Mesendoderm (in vitro differentiated cells): ENCODE data around the gene KRTCAP2.
"Not testable (repeated sequence)": the region's sequence is repeated elsewhere in the genome, so short reads cannot be mapped to it uniquely, and the experiment has no call there.

Experiments
- DNase-seq: peaks from one replicate; pipeline ENCODE4 v3.0.0; 2013
- H2AK5ac ChIP-seq: 2 replicates; pipeline ENCODE4 v1.6.1; 2013; ENCODE audit warnings: low read length, inconsistent platforms
- H2BK120ac ChIP-seq: 2 replicates; pipeline ENCODE4 v1.6.1; 2013; ENCODE audit warnings: low read depth, mild to moderate bottlenecking, low read length, moderate library complexity, mixed read lengths
- H2BK15ac ChIP-seq: replicated peaks from 2 replicates; pipeline ENCODE4 v1.6.1; 2013; ENCODE audit warnings: low read depth, mild to moderate bottlenecking, moderate library complexity
- H2BK5ac ChIP-seq: 2 replicates; pipeline ENCODE4 v1.6.1; 2013; ENCODE audit warnings: low read length, inconsistent platforms
- H3K18ac ChIP-seq: 2 replicates; pipeline ENCODE4 v1.6.1; 2013; ENCODE audit warnings: mild to moderate bottlenecking, low read length, mixed read lengths
- H3K23ac ChIP-seq: one replicate; pipeline ENCODE4 v1.6.1; 2013; ENCODE audit warnings: low read length
- H3K27ac ChIP-seq: 2 replicates; pipeline ENCODE4 v1.5.1; 2013; ENCODE audit warnings: low read depth, mild to moderate bottlenecking, inconsistent platforms, low read length, moderate library complexity
- H3K27me3 ChIP-seq: 2 replicates; pipeline ENCODE4 v1.6.1; 2013; ENCODE audit warnings: low read length, control low read depth, mild to moderate bottlenecking, inconsistent platforms; ENCODE audit not compliant: insufficient read depth, poor library complexity
- H3K36me3 ChIP-seq: 2 replicates; pipeline ENCODE4 v1.6.1; 2013; ENCODE audit warnings: low read length, inconsistent platforms; ENCODE audit not compliant: control insufficient read depth, insufficient read depth
- H3K4ac ChIP-seq: one replicate; pipeline ENCODE4 v1.6.1; 2013; ENCODE audit warnings: low read depth, mild to moderate bottlenecking, low read length, moderate library complexity
- H3K4me1 ChIP-seq: 2 replicates; pipeline ENCODE4 v1.6.1; 2013; ENCODE audit warnings: low read depth, low read length, inconsistent platforms; ENCODE audit not compliant: control insufficient read depth
- H3K4me2 ChIP-seq: 2 replicates; pipeline ENCODE4 v1.6.1; 2013; ENCODE audit warnings: low read length
- H3K4me3 ChIP-seq: 2 replicates; pipeline ENCODE4 v1.5.1; 2013; ENCODE audit warnings: mild to moderate bottlenecking, low read length
- H3K56ac ChIP-seq: one replicate; pipeline ENCODE4 v1.6.1; 2013; ENCODE audit warnings: low read length
- H3K79me1 ChIP-seq: 2 replicates; pipeline ENCODE4 v1.6.1; 2013; ENCODE audit warnings: low read length, inconsistent platforms
- H3K79me2 ChIP-seq: 2 replicates; pipeline ENCODE4 v1.6.1; 2013; ENCODE audit warnings: mild to moderate bottlenecking, low read length; ENCODE audit not compliant: control insufficient read depth, insufficient read depth
- H3K9ac ChIP-seq: 2 replicates; pipeline ENCODE4 v1.6.1; 2013; ENCODE audit warnings: low read length, inconsistent platforms
- H4K5ac ChIP-seq: one replicate; pipeline ENCODE4 v1.6.1; 2013; ENCODE audit warnings: low read length
- H4K8ac ChIP-seq: one replicate; pipeline ENCODE4 v1.6.1; 2013; ENCODE audit warnings: low read depth, mild to moderate bottlenecking, control low read depth, low read length, moderate library complexity
- WGBS: extraction: QIAGEN DNeasy Blood & Tissue Kit; methylation state at CpG from one replicate; pipeline ENCODE4 v1.1.7; 2013; ENCODE audit warnings: low lambda C conversion rate, missing lambda C conversion rate; ENCODE audit not compliant: insufficient coverage; ENCODE audit errors: extremely low coverage; 5-methylcytosine and 5-hydroxymethylcytosine counted together

Gene KRTCAP2

GRCh38 chr1:155169541-155169940, 3.6 kb downstream of the KRTCAP2 start:
- Histone ChIP-seq H3K56ac (no peak overlapping the region), H3K27ac (no peak overlapping the region), H3K79me2 (peaks cover 2% of the 10 kb centered on the region), H3K4ac (no peak overlapping the region), H3K23ac (no peak overlapping the region), H3K4me3 (no peak overlapping the region), H3K36me3 (peaks cover 1% of the 10 kb centered on the region), H2AK5ac (no peak overlapping the region), H2BK5ac (no peak overlapping the region), H4K5ac (no peak overlapping the region), H2BK120ac (no peak overlapping the region), H3K27me3 (no peaks in the 10 kb centered on the region), H3K79me1 (no peaks in the 10 kb centered on the region), H3K18ac (no peak overlapping the region), H3K4me2 (no peak overlapping the region), H4K8ac (no peak overlapping the region), H3K9ac (no peak overlapping the region), H3K4me1 (peaks cover 4% of the 10 kb centered on the region), H2BK15ac (no peak overlapping the region)
- WGBS = no CpG with 5 or more reads among the region's 5 CpGs
- no peak for DNase-seq

- Histone ChIP-seq H4K5ac (no peak overlapping the region), H3K79me1 (no peaks in the 10 kb centered on the region), H2BK120ac (no peak overlapping the region), H3K4me1 (peaks cover 4% of the 10 kb centered on the region), H3K56ac (no peak overlapping the region), H4K8ac (no peak overlapping the region), H3K27ac (no peak overlapping the region), H3K9ac (no peak overlapping the region), H3K36me3 (peaks cover 1% of the 10 kb centered on the region), H2AK5ac (no peak overlapping the region), H2BK15ac (no peak overlapping the region), H3K27me3 (no peaks in the 10 kb centered on the region), H3K4me2 (no peak overlapping the region), H3K18ac (no peak overlapping the region), H3K23ac (no peak overlapping the region), H2BK5ac (no peak overlapping the region), H3K79me2 (peaks cover 2% of the 10 kb centered on the region), H3K4ac (no peak overlapping the region), H3K4me3 (no peak overlapping the region)
- DNase-seq = no peak
- WGBS = no CpG with 5 or more reads among the region's 10 CpGs
Observed at GRCh38 chr1:155168456-155169210, 4.5 kb downstream of the KRTCAP2 start.

- H3K79me1 ChIP-seq, H3K56ac ChIP-seq, H3K23ac ChIP-seq, H3K9ac ChIP-seq, H2AK5ac ChIP-seq, H2BK15ac ChIP-seq, H3K4me1 ChIP-seq, DNase-seq, H2BK5ac ChIP-seq, H3K27ac ChIP-seq, H4K5ac ChIP-seq, H3K79me2 ChIP-seq, H4K8ac ChIP-seq, H3K4ac ChIP-seq, H3K4me2 ChIP-seq, H3K27me3 ChIP-seq, H2BK120ac ChIP-seq, H3K18ac ChIP-seq, H3K4me3 ChIP-seq, H3K36me3 ChIP-seq: not testable (repeated sequence)
- WGBS = no CpG with 5 or more reads among the region's 4 CpGs
Observed at GRCh38 chr1:155168105-155168445, 5.0 kb downstream of the KRTCAP2 start.

- peak overlapping the region; percentile 64 for H3K4me2 ChIP-seq
- no peak overlapping the region for H3K18ac ChIP-seq
- peak; percentile 94 for DNase-seq
- H2AK5ac ChIP-seq = no peak overlapping the region
- H3K4ac ChIP-seq = no peak overlapping the region
- H3K79me2 ChIP-seq = peaks cover 2% of the 10 kb centered on the region
- H2BK15ac ChIP-seq = no peak overlapping the region
- no peak overlapping the region for H2BK5ac ChIP-seq
- no peak overlapping the region for H2BK120ac ChIP-seq
- H4K5ac ChIP-seq = no peak overlapping the region
- no CpG with 5 or more reads among the region's 28 CpGs for WGBS
- H3K4me1 ChIP-seq = peaks cover 3% of the 10 kb centered on the region
- H3K23ac ChIP-seq = no peak overlapping the region
- peaks cover 1% of the 10 kb centered on the region for H3K36me3 ChIP-seq
- no peak overlapping the region for H4K8ac ChIP-seq
- peak overlapping the region; percentile 46 for H3K9ac ChIP-seq
- peak overlapping the region; percentile 81 for H3K56ac ChIP-seq
- H3K27me3 ChIP-seq = no peaks in the 10 kb centered on the region
- H3K4me3 ChIP-seq = peak overlapping the region; percentile 16
- H3K79me1 ChIP-seq = no peaks in the 10 kb centered on the region
- H3K27ac ChIP-seq = no peak overlapping the region
Observed at GRCh38 chr1:155167166-155168104, 5.7 kb downstream of the KRTCAP2 start.

- no peak overlapping the region for H3K23ac ChIP-seq
- no peaks in the 10 kb centered on the region for H3K27me3 ChIP-seq
- peak; percentile 54 for DNase-seq
- peak overlapping the region; percentile 67 for H3K56ac ChIP-seq
- peaks cover 3% of the 10 kb centered on the region for H3K4me1 ChIP-seq
- no peak overlapping the region for H3K4me3 ChIP-seq
- no peaks in the 10 kb centered on the region for H3K79me1 ChIP-seq
- H2AK5ac ChIP-seq = no peak overlapping the region
- H2BK5ac ChIP-seq = no peak overlapping the region
- H2BK15ac ChIP-seq = no peak overlapping the region
- H3K18ac ChIP-seq = peak overlapping the region; percentile 8
- H3K9ac ChIP-seq = peak overlapping the region; percentile 36
- H3K79me2 ChIP-seq = no peaks in the 10 kb centered on the region
- H4K5ac ChIP-seq = no peak overlapping the region
- H3K4ac ChIP-seq = no peak overlapping the region
- H3K36me3 ChIP-seq = peaks cover 1% of the 10 kb centered on the region
- no CpG with 5 or more reads among the region's 27 CpGs for WGBS
- no peak overlapping the region for H3K27ac ChIP-seq
- H4K8ac ChIP-seq = no peak overlapping the region
- peak overlapping the region; percentile 58 for H3K4me2 ChIP-seq
- H2BK120ac ChIP-seq = no peak overlapping the region
Observed at GRCh38 chr1:155166471-155167165, 6.5 kb downstream of the KRTCAP2 start.
